ENCODE measurements around the gene SP5. TPM values are rescaled to one million over a fixed set of nuclear protein-coding genes. Genes with fewer than 3 reads are reported as not detected.

The SP5 gene
- total RNA-seq, 1 donor from 2014 or later, result 4.4 TPM

DNA sequence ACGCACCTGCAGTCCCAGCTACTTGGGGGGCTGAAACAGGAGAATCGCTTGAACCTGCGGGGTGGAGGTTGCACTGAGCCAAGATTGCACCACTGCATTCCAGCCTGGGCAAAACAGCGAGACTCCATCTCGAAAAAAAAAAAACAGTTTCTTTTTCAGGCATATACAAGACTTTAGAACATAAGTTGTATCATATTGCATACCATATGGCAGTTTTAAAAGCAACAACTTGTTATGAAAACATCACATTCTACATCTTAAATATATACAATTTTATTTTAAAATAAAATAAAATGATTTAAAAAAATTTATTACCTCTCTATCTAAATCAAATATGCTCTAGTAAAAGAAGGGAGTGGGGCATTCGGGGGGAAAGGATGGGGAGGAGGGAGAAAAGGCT lies 39.4 kb upstream of the SP5 start:
- TF ChIP-seq, protein P1, sequence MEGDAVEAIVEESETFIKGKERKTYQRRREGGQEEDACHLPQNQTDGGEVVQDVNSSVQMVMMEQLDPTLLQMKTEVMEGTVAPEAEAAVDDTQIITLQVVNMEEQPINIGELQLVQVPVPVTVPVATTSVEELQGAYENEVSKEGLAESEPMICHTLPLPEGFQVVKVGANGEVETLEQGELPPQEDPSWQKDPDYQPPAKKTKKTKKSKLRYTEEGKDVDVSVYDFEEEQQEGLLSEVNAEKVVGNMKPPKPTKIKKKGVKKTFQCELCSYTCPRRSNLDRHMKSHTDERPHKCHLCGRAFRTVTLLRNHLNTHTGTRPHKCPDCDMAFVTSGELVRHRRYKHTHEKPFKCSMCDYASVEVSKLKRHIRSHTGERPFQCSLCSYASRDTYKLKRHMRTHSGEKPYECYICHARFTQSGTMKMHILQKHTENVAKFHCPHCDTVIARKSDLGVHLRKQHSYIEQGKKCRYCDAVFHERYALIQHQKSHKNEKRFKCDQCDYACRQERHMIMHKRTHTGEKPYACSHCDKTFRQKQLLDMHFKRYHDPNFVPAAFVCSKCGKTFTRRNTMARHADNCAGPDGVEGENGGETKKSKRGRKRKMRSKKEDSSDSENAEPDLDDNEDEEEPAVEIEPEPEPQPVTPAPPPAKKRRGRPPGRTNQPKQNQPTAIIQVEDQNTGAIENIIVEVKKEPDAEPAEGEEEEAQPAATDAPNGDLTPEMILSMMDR (conservative IDR thresholded peaks at IDR 0.05), result no peak
- no peak overlapping the region for H3K27ac Mint-ChIP-seq
- no peaks in the 10 kb centered on the region for H3K27me3 Mint-ChIP-seq
- peaks cover 16% of the 10 kb centered on the region for H3K4me1 Mint-ChIP-seq (ENCODE audit: unreplicated experiment)
- H3K36me3 Mint-ChIP-seq, result no peaks in the 10 kb centered on the region
- DNase-seq (ENCODE audit: extremely low spot score, unreplicated experiment), result no peak
- no peaks in the 10 kb centered on the region for H3K9me3 Mint-ChIP-seq
- no peak overlapping the region for H3K4me3 Mint-ChIP-seq

DNA sequence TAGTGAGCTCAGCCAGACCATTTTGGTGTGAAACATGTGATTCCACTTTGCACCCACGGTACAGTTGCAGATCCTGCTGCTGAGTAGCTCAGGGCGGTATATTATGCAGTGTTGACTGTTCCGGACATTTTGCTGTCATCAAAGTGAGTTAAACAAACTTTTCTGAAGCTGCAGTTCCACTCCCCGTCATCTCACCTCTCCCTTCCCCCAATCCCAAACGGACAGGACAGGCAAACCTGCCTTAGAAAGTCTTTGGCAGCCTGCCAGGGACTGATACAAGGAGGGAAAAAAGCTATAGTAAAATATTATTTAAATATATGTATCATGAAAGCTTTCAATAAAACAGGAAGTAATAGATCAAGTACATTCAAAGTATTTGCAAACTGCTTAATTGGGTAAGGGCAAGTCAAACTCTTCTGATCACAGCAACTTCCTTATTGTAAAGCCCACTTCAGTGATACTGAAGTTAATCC lies 35.5 kb upstream of the SP5 start:
- Mint-ChIP-seq H3K36me3 (no peaks in the 10 kb centered on the region), H3K27ac (peak overlapping the region; percentile 5), H3K27me3 (no peaks in the 10 kb centered on the region), H3K4me1 (ENCODE audit: unreplicated experiment) (peaks cover 16% of the 10 kb centered on the region), H3K9me3 (no peaks in the 10 kb centered on the region), H3K4me3 (no peak overlapping the region)
- TF ChIP-seq, protein P1 (conservative IDR thresholded peaks at IDR 0.05), result no peak
- DNase-seq (ENCODE audit: extremely low spot score, unreplicated experiment), result no peak

DNA sequence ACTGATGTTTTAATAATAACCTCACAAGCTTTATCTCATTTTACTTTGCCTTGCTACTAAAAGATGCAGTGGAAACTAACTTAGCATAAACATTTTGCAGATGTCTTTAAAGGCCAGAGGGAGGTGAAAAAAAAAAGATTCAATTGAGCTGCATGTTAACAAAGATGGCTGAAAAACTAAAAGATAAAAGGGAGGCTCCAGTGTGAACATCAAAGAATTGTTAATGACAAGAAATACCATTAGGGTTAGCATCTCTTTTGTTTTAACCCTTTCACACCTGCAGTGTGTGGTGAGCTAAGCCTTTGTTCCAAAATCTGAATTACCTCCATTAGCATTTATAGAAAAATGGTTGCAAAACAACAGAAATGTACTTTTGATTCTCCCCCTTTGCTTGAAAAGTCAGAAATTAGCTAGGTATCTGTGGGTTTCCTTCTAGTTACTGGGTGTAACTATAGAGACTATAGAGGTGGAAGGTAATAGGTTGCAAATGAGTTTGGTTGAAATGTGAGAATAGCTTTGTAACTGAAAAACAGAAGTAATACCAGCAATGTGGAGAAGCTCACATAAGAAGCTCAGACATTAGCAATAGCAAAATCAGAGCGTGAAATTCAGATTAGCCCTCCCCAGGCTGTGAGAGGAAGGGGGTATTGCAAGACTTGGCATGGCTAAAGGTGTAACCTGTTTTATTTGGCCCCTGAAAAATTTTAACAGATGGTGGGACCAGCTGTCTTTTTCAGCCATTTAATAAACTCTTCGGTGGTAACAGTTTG lies 34.8 kb upstream of the SP5 start:
- H3K4me3 Mint-ChIP-seq, result no peak overlapping the region
- H3K27me3 Mint-ChIP-seq, result no peaks in the 10 kb centered on the region
- TF ChIP-seq, protein P1 (conservative IDR thresholded peaks at IDR 0.05), result no peak
- peak overlapping the region; percentile 5 for H3K27ac Mint-ChIP-seq
- no peak for DNase-seq (ENCODE audit: extremely low spot score, unreplicated experiment)
- no peaks in the 10 kb centered on the region for H3K9me3 Mint-ChIP-seq
- H3K4me1 Mint-ChIP-seq (ENCODE audit: unreplicated experiment), result peaks cover 16% of the 10 kb centered on the region
- no peaks in the 10 kb centered on the region for H3K36me3 Mint-ChIP-seq

DNA sequence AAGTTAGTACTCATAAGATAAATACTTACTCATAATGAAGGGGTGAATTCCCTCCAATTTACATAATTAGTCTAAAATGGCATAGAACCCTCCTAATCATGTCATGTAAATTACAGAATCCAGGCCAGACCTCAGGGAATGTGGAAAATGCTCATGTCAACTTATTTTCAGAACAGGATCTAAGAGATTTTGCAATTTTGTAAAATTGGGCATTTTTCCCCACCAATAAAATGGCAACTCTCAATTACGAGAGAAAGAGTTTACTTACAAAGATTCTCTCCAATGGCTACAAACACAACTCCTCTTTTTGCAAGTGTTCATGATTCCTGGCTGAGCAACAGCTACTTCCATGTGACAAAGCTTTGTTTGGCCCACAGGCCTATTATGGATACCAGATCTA lies 33.8 kb upstream of the SP5 start:
- peaks cover 16% of the 10 kb centered on the region for H3K4me1 Mint-ChIP-seq (ENCODE audit: unreplicated experiment)
- H3K36me3 Mint-ChIP-seq, result no peaks in the 10 kb centered on the region
- no peak for DNase-seq (ENCODE audit: extremely low spot score, unreplicated experiment)
- TF ChIP-seq, protein P1 (conservative IDR thresholded peaks at IDR 0.05), result no peak
- no peak overlapping the region for H3K27ac Mint-ChIP-seq
- no peak overlapping the region for H3K4me3 Mint-ChIP-seq
- H3K9me3 Mint-ChIP-seq, result no peaks in the 10 kb centered on the region
- no peaks in the 10 kb centered on the region for H3K27me3 Mint-ChIP-seq

DNA sequence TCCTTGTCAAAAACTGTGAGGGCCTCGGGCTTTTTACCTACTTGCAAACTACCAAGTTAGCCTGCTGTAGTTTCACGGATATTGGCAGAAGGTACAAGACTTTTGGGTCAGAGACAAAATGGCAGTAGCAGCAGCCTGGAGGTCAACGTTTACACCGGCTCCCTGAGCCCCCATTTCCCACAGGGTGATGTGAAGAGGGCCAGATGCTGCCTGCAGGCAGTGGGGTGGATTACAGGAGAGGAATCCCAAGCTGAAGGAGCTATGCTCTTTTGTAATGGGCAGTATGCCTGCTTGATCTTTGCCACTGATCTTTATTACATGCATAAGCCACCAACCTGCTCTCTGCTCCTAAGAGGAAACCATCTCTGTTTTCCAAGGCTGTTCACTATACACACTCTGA lies 29.5 kb upstream of the SP5 start:
- H3K4me3 Mint-ChIP-seq, result no peak overlapping the region
- peaks cover 3% of the 10 kb centered on the region for H3K27me3 Mint-ChIP-seq
- no peaks in the 10 kb centered on the region for H3K9me3 Mint-ChIP-seq
- peaks cover under 1% of the 10 kb centered on the region for H3K4me1 Mint-ChIP-seq (ENCODE audit: unreplicated experiment)
- TF ChIP-seq, protein P1 (conservative IDR thresholded peaks at IDR 0.05), result no peak
- DNase-seq (ENCODE audit: extremely low spot score, unreplicated experiment), result no peak
- no peaks in the 10 kb centered on the region for H3K36me3 Mint-ChIP-seq
- no peak overlapping the region for H3K27ac Mint-ChIP-seq

All from type B pancreatic cell (in vitro differentiated cells).